Osteocyte (in vitro differentiated cells): Measurements from ENCODE around the gene CCDC88C. TPM values are rescaled to one million over a fixed set of nuclear protein-coding genes. Genes with fewer than 3 reads are reported as not detected.

Source experiments
- DNase-seq: peaks from one replicate; pipeline ENCODE4 v3.0.0; 2021; ENCODE audit warnings: mixed read lengths; ENCODE audit not compliant: unreplicated experiment; ENCODE audit errors: extremely low spot score
- H3K27ac Mint-ChIP-seq: one replicate; pipeline ENCODE4 v1.8.0; 2021; ENCODE audit warnings: mild to moderate bottlenecking, mixed read lengths; ENCODE audit not compliant: unreplicated experiment
- H3K27me3 Mint-ChIP-seq: one replicate; pipeline ENCODE4 v1.8.0; 2021; ENCODE audit warnings: mixed read lengths; ENCODE audit not compliant: unreplicated experiment
- H3K36me3 Mint-ChIP-seq: one replicate; pipeline ENCODE4 v1.8.0; 2021; ENCODE audit warnings: mixed read lengths; ENCODE audit not compliant: unreplicated experiment
- H3K4me1 Mint-ChIP-seq: one replicate; pipeline ENCODE4 v1.8.0; 2021; ENCODE audit warnings: mixed read lengths; ENCODE audit not compliant: unreplicated experiment
- H3K4me3 Mint-ChIP-seq: one replicate; pipeline ENCODE4 v1.8.0; 2021; ENCODE audit warnings: mild to moderate bottlenecking, moderate library complexity, mixed read lengths; ENCODE audit not compliant: unreplicated experiment
- H3K9me3 Mint-ChIP-seq: one replicate; pipeline ENCODE4 v1.8.0; 2021; ENCODE audit warnings: mixed read lengths; ENCODE audit not compliant: unreplicated experiment
- CTCF ChIP-seq: fragments of 200-600 bp; sonication (generic); IDR thresholded peaks from 2 replicates; pipeline ENCODE4 v1.5.0; 2021; ENCODE audit warnings: antibody characterized with exemption, mild to moderate bottlenecking, moderate library complexity
- total RNA-seq: library from RNA; stranded (reverse); gene quantifications from 2 replicates; pipeline ENCODE4 v1.2.1, GENCODE V29; 2021

CCDC88C gene
- total RNA-seq, 1 donor from 2014 or later: 1.4 TPM

GRCh38 chr14:91374879-91375702 lies 42.5 kb downstream of the CCDC88C start:
- no peaks in the 10 kb centered on the region for H3K9me3 Mint-ChIP-seq
- TF ChIP-seq CTCF: no peak
- H3K4me3 Mint-ChIP-seq: no peak overlapping the region
- no peaks in the 10 kb centered on the region for H3K36me3 Mint-ChIP-seq
- H3K27ac Mint-ChIP-seq: no peak overlapping the region
- H3K4me1 Mint-ChIP-seq: peaks cover 39% of the 10 kb centered on the region
- DNase-seq: no peak
- peaks cover 8% of the 10 kb centered on the region for H3K27me3 Mint-ChIP-seq

GRCh38 chr14:91374287-91374878 lies 43.2 kb downstream of the CCDC88C start:
- H3K4me3 Mint-ChIP-seq: no peak overlapping the region
- DNase-seq: no peak
- H3K27ac Mint-ChIP-seq: no peak overlapping the region
- no peaks in the 10 kb centered on the region for H3K36me3 Mint-ChIP-seq
- H3K27me3 Mint-ChIP-seq: peaks cover 8% of the 10 kb centered on the region
- no peaks in the 10 kb centered on the region for H3K9me3 Mint-ChIP-seq
- H3K4me1 Mint-ChIP-seq: peaks cover 33% of the 10 kb centered on the region
- no peak for TF ChIP-seq CTCF

GRCh38 chr14:91373591-91374254 lies 43.9 kb downstream of the CCDC88C start:
- H3K4me3 Mint-ChIP-seq: no peak overlapping the region
- no peaks in the 10 kb centered on the region for H3K9me3 Mint-ChIP-seq
- H3K27me3 Mint-ChIP-seq: peaks cover 8% of the 10 kb centered on the region
- DNase-seq: no peak
- TF ChIP-seq CTCF: no peak
- no peak overlapping the region for H3K27ac Mint-ChIP-seq
- peaks cover 31% of the 10 kb centered on the region for H3K4me1 Mint-ChIP-seq
- no peaks in the 10 kb centered on the region for H3K36me3 Mint-ChIP-seq

GRCh38 chr14:91372671-91373495 lies 44.7 kb downstream of the CCDC88C start:
- Mint-ChIP-seq H3K27ac (no peak overlapping the region), H3K4me1 (peaks cover 29% of the 10 kb centered on the region), H3K27me3 (peaks cover 5% of the 10 kb centered on the region), H3K9me3 (no peaks in the 10 kb centered on the region), H3K4me3 (no peak overlapping the region), H3K36me3 (no peaks in the 10 kb centered on the region)
- DNase-seq: no peak
- TF ChIP-seq CTCF: no peak
